Measurements from ENCODE around the gene STIM2. TPM values are rescaled to one million over a fixed set of nuclear protein-coding genes. Genes with fewer than 3 reads are reported as not detected.

Gene STIM2
- total and polyA plus RNA-seq, 2 of the 4 experiments (the other 2 are of a cell fraction), result 16.1 to 27.6 TPM

DNA sequence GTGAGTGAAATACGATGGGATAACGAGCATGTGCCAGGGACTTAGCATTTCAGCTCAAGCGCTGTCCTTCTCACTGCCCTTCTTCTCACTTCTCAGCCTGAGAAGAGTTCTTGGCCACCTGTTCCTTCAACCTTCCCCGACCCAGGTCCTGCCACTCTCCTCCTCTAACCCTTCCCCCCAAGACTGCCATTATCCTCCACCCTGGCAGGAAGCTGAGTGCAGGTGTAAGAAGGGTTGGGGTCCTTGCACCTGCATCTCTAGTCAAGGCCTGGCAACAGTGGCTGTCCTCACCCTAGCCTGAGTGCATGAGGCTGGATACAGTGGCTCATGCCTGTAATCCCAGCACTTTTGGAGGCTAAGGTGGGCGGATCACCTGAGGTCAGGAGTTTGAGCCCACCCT, 19.9 kb upstream of the STIM2 start:
- no peak overlapping the region for H3K14ac ChIP-seq (replicated peaks; ENCODE audit: low read depth, low read length)
- H2BK20ac ChIP-seq (ENCODE audit: low read depth, low read length), result no peak overlapping the region
- H3K4ac ChIP-seq (ENCODE audit: low read depth, low read length), result no peak overlapping the region
- intact Hi-C loops (cut with micrococcal nuclease) (no loop called here), dilution Hi-C loops (cut with HindIII; ENCODE audit: low sequenced_read_pairs, unreplicated experiment) (no loop called here), in situ Hi-C loops (cut with MboI; ENCODE audit: low sequenced_read_pairs) (no loop called here)
- no peak for DNase-seq
- no peak overlapping the region for H2AFZ ChIP-seq (replicated peaks; ENCODE audit: low read length, poor library complexity)
- H2AK9ac ChIP-seq (replicated peaks; ENCODE audit: low read depth, low read length, poor library complexity), result no peak overlapping the region
- no peak for ATAC-seq (ENCODE audit: low read depth)
- H3K4me1 ChIP-seq (ENCODE audit: control insufficient read depth, insufficient read depth, low read length), result peaks cover 5% of the 10 kb centered on the region
- no peak overlapping the region for H2AK5ac ChIP-seq (ENCODE audit: low read depth, low read length)
- H3K9me1 ChIP-seq (ENCODE audit: insufficient read depth, low read length), result peaks cover 11% of the 10 kb centered on the region
- no peak overlapping the region for H2BK15ac ChIP-seq (ENCODE audit: low read depth, low read length)
- no peaks in the 10 kb centered on the region for H3K36me3 ChIP-seq (ENCODE audit: control insufficient read depth, insufficient read depth, low read length)
- H3K9me3 ChIP-seq (ENCODE audit: control insufficient read depth, insufficient read depth, low read length), result no peaks in the 10 kb centered on the region
- no CpG with 5 or more reads among the region's 5 CpGs for WGBS, 2 experiments (ENCODE audit: extremely low coverage in 2 of 2, insufficient read length in 1 of 2)
- no peak overlapping the region for H2BK120ac ChIP-seq (ENCODE audit: low read depth, low read length)
- no peak overlapping the region for H3K23ac ChIP-seq (ENCODE audit: low read depth, low read length)
- ChIA-PET POLR2A (ENCODE audit: unreplicated experiment) (no interaction called here), CTCF (no interaction called here)
- no peaks in the 10 kb centered on the region for H3K79me1 ChIP-seq (ENCODE audit: low read depth in 1 of 2, low read length in 2 of 2)
- no TSS peak for BruUV-seq (replicated peaks)
- H3K4me3 ChIP-seq (ENCODE audit: insufficient read depth, low read depth, low read length), result no peak overlapping the region
- no peak overlapping the region for H3K4me2 ChIP-seq (ENCODE audit: low read depth, low read length)
- no peak overlapping the region for H3K18ac ChIP-seq (ENCODE audit: low read depth, low read length)
- TF ChIP-seq POLR2A (IDR thresholded peaks at IDR 0.05; ENCODE audit: low read depth, low read length) (no peak), SMC3 (IDR thresholded peaks at IDR 0.05; ENCODE audit: low read depth, low read length) (no peak), MAZ (IDR thresholded peaks at IDR 0.05; ENCODE audit: borderline replicate concordance, low read depth, low read length) (no peak), CHD1 (IDR thresholded peaks at IDR 0.05; ENCODE audit: low read depth, low read length) (no peak), CEBPB (IDR thresholded peaks at IDR 0.05; ENCODE audit: low read depth, low read length) (no peak), RAD21 (IDR thresholded peaks at IDR 0.05; ENCODE audit: low read length) (no peak), RFX5 (IDR thresholded peaks at IDR 0.05; ENCODE audit: low read depth, low read length) (no peak), CTCF (conservative IDR thresholded peaks at IDR 0.05; ENCODE audit: low read depth, low read length) (no peak)
- H3K9ac ChIP-seq (ENCODE audit: low read depth, low read length), result no peak overlapping the region
- no peaks in the 10 kb centered on the region; the same call in none of the 2 replicates for H3K27me3 ChIP-seq (ENCODE audit: control insufficient read depth, insufficient read depth, low read length)
- no peak overlapping the region for H4K5ac ChIP-seq (ENCODE audit: low read depth, low read length)
- no peaks in the 10 kb centered on the region for H4K20me1 ChIP-seq (ENCODE audit: insufficient read depth, low read length)
- no peak overlapping the region for H3K56ac ChIP-seq (ENCODE audit: extremely low read depth, insufficient read depth, low read length)
- no peak overlapping the region for H3K27ac ChIP-seq (ENCODE audit: insufficient read depth, low read length)
- no peak overlapping the region for H4K8ac ChIP-seq (ENCODE audit: low read depth in 2 of 2, low read length in 2 of 2)
- no peak overlapping the region for H4K91ac ChIP-seq (ENCODE audit: insufficient read depth, low read depth, low read length)
- no peak overlapping the region for H2BK5ac ChIP-seq (ENCODE audit: low read depth, low read length, poor library complexity, severe bottlenecking)
